ENCODE measurements around the gene HSDL1.

The HSDL1 gene

DNA sequence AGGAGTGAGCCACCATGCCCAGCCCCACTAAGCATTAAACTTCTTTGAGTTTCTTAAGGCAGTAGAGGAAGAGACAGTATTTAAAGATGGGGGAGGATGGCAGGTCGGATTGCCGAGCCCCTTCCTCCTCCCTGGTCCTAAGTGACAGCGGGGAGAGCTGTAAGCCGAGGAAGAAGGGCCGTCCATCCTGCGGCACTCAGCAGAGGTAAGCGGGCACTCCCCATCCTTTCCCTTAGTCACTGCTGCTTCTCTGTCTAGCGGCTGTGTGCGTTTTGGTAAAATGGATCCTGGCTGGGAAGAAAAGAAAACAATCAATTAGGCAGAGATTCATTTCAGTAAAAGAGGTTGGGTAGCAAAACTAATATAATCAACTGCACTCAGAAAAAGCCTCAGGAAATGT lies 14.0 kb upstream of the HSDL1 start:
- Histone ChIP-seq H3K4me1 (ENCODE audit: insufficient read depth, low read length) (no peaks in the 10 kb centered on the region), H3K27ac (ENCODE audit: low read length) (no peak overlapping the region), H3K79me2 (ENCODE audit: insufficient read depth, low read length) (no peaks in the 10 kb centered on the region), H3K4me2 (ENCODE audit: insufficient read depth, low read length) (no peak overlapping the region), H2AFZ (ENCODE audit: low read depth, low read length) (no peak overlapping the region), H3K4me3 (ENCODE audit: low read depth in 1 of 2, low read length in 2 of 2) (no peak overlapping the region), H3K27me3 (ENCODE audit: insufficient read depth, low read length, poor library complexity) (peaks cover 6% of the 10 kb centered on the region), H3K9ac (ENCODE audit: low read depth, low read length) (no peak overlapping the region), H4K20me1 (ENCODE audit: insufficient read depth, low read length) (no peaks in the 10 kb centered on the region), H3K36me3 (ENCODE audit: insufficient read depth, low read length) (no peaks in the 10 kb centered on the region), H3K9me3 (ENCODE audit: insufficient read depth, low read length, severe bottlenecking) (no peaks in the 10 kb centered on the region)
- no peak for TF ChIP-seq EZH2 (IDR thresholded peaks at IDR 0.05; ENCODE audit: borderline replicate concordance, low read depth, low read length, severe bottlenecking)
- TF ChIP-seq, protein P1, sequence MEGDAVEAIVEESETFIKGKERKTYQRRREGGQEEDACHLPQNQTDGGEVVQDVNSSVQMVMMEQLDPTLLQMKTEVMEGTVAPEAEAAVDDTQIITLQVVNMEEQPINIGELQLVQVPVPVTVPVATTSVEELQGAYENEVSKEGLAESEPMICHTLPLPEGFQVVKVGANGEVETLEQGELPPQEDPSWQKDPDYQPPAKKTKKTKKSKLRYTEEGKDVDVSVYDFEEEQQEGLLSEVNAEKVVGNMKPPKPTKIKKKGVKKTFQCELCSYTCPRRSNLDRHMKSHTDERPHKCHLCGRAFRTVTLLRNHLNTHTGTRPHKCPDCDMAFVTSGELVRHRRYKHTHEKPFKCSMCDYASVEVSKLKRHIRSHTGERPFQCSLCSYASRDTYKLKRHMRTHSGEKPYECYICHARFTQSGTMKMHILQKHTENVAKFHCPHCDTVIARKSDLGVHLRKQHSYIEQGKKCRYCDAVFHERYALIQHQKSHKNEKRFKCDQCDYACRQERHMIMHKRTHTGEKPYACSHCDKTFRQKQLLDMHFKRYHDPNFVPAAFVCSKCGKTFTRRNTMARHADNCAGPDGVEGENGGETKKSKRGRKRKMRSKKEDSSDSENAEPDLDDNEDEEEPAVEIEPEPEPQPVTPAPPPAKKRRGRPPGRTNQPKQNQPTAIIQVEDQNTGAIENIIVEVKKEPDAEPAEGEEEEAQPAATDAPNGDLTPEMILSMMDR (IDR thresholded peaks at IDR 0.05; ENCODE audit: borderline replicate concordance, extremely low read depth, low read length, poor library complexity, severe bottlenecking), result no peak
- DNase-seq, result no peak
- no peak for ATAC-seq (ENCODE audit: insufficient read depth, low read depth)

DNA sequence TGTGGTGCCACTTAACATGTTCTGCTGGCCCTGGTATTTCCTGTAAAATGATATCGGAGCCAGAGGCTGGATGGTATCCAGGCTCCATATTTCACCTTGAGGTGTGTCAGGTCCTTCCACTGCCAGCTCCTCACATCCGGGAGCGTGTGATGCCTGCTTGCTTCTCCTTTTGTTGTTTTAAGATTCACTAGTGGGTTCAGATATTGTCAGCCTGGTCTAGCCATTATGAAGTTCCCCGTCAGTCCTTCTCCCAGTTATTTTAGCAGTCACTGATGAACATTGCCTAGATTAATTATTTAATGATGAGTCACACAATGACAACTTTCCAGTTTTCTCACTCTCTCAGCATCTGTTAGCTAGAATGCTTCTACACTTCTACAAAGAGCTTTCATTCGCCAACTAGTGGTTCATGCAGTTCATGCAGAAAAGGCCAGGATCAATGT lies 11.4 kb upstream of the HSDL1 start:
- ATAC-seq (ENCODE audit: insufficient read depth, low read depth) (no peak), DNase-seq (no peak)
- Histone ChIP-seq H3K9me3 (ENCODE audit: insufficient read depth, low read length, severe bottlenecking) (no peaks in the 10 kb centered on the region), H3K4me3 (ENCODE audit: low read depth in 1 of 2, low read length in 2 of 2) (no peak overlapping the region), H4K20me1 (ENCODE audit: insufficient read depth, low read length) (no peaks in the 10 kb centered on the region), H3K4me1 (ENCODE audit: insufficient read depth, low read length) (no peaks in the 10 kb centered on the region), H3K4me2 (ENCODE audit: insufficient read depth, low read length) (no peak overlapping the region), H3K9ac (ENCODE audit: low read depth, low read length) (no peak overlapping the region), H2AFZ (ENCODE audit: low read depth, low read length) (no peak overlapping the region), H3K79me2 (ENCODE audit: insufficient read depth, low read length) (no peaks in the 10 kb centered on the region), H3K27ac (ENCODE audit: low read length) (no peak overlapping the region), H3K27me3 (ENCODE audit: insufficient read depth, low read length, poor library complexity) (peaks cover under 1% of the 10 kb centered on the region), H3K36me3 (ENCODE audit: insufficient read depth, low read length) (no peaks in the 10 kb centered on the region)
- TF ChIP-seq, protein P1 (IDR thresholded peaks at IDR 0.05; ENCODE audit: borderline replicate concordance, extremely low read depth, low read length, poor library complexity, severe bottlenecking), result peak; percentile 26
- TF ChIP-seq EZH2 (IDR thresholded peaks at IDR 0.05; ENCODE audit: borderline replicate concordance, low read depth, low read length, severe bottlenecking), result no peak

DNA sequence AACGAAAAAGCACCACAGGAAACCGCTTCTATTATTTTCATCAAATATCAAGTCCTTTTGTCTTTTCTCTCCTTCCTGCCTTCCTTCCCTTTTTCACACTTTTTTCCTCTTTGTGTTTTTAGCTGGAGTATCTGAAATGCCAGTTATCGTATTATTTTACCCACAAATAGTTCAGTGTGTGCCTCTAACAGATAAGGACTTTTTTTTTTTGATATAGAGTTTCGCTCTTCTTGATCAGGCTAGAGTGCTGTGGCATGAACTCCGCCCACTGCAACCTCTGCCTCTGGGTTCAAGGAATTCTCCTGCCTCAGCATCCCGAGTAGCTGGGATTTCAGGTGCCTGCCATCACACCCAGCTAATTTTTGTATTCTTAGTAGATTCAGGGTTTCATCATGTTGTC lies 10.8 kb upstream of the HSDL1 start:
- H3K36me3 ChIP-seq (ENCODE audit: insufficient read depth, low read length), result no peaks in the 10 kb centered on the region
- H3K4me1 ChIP-seq (ENCODE audit: insufficient read depth, low read length), result no peaks in the 10 kb centered on the region
- no peak overlapping the region for H3K27ac ChIP-seq (ENCODE audit: low read length)
- TF ChIP-seq EZH2 (IDR thresholded peaks at IDR 0.05; ENCODE audit: borderline replicate concordance, low read depth, low read length, severe bottlenecking), result no peak
- TF ChIP-seq, protein P1 (IDR thresholded peaks at IDR 0.05; ENCODE audit: borderline replicate concordance, extremely low read depth, low read length, poor library complexity, severe bottlenecking), result no peak
- H3K27me3 ChIP-seq (ENCODE audit: insufficient read depth, low read length, poor library complexity), result no peaks in the 10 kb centered on the region
- no peak for DNase-seq
- H4K20me1 ChIP-seq (ENCODE audit: insufficient read depth, low read length), result no peaks in the 10 kb centered on the region
- no peak overlapping the region for H2AFZ ChIP-seq (ENCODE audit: low read depth, low read length)
- no peak overlapping the region for H3K9ac ChIP-seq (ENCODE audit: low read depth, low read length)
- no peak overlapping the region for H3K4me3 ChIP-seq (ENCODE audit: low read depth in 1 of 2, low read length in 2 of 2)
- ATAC-seq (ENCODE audit: insufficient read depth, low read depth), result no peak
- H3K9me3 ChIP-seq (ENCODE audit: insufficient read depth, low read length, severe bottlenecking), result no peaks in the 10 kb centered on the region
- no peaks in the 10 kb centered on the region for H3K79me2 ChIP-seq (ENCODE audit: insufficient read depth, low read length)
- no peak overlapping the region for H3K4me2 ChIP-seq (ENCODE audit: insufficient read depth, low read length)

DNA sequence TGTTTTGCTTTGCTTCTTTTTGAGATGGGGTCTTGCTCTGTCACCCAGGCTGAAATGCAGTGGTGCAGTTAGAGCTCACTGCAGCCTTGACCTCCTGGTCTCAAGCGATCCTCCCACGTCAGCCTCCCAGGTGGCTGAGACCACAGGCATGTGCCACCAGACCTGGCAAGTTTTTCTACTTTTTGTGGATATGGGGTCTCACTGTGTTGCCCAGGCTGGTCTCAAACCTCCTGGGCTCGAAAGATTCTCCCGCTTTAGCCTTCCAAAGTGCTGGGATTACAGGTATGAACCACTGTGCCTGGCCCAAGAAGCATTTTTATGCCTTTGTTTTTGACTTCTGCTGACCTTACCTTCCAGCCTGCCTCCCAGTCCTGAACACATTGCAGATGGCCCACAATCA lies 10.2 kb upstream of the HSDL1 start:
- Histone ChIP-seq H3K4me3 (ENCODE audit: low read depth in 1 of 2, low read length in 2 of 2) (no peak overlapping the region), H3K27me3 (ENCODE audit: insufficient read depth, low read length, poor library complexity) (no peaks in the 10 kb centered on the region), H3K27ac (ENCODE audit: low read length) (no peak overlapping the region), H3K9me3 (ENCODE audit: insufficient read depth, low read length, severe bottlenecking) (no peaks in the 10 kb centered on the region), H3K9ac (ENCODE audit: low read depth, low read length) (no peak overlapping the region), H3K4me2 (ENCODE audit: insufficient read depth, low read length) (no peak overlapping the region), H2AFZ (ENCODE audit: low read depth, low read length) (no peak overlapping the region), H4K20me1 (ENCODE audit: insufficient read depth, low read length) (no peaks in the 10 kb centered on the region), H3K4me1 (ENCODE audit: insufficient read depth, low read length) (no peaks in the 10 kb centered on the region), H3K36me3 (ENCODE audit: insufficient read depth, low read length) (no peaks in the 10 kb centered on the region), H3K79me2 (ENCODE audit: insufficient read depth, low read length) (no peaks in the 10 kb centered on the region)
- DNase-seq, result no peak
- no peak for TF ChIP-seq EZH2 (IDR thresholded peaks at IDR 0.05; ENCODE audit: borderline replicate concordance, low read depth, low read length, severe bottlenecking)
- TF ChIP-seq, protein P1 (IDR thresholded peaks at IDR 0.05; ENCODE audit: borderline replicate concordance, extremely low read depth, low read length, poor library complexity, severe bottlenecking), result no peak
- no peak for ATAC-seq (ENCODE audit: insufficient read depth, low read depth)
